Spleen (tissue), 11 donors: Measurements from ENCODE around the gene MYO1D. TPM values are rescaled to one million over a fixed set of nuclear protein-coding genes. Genes with fewer than 3 reads are reported as not detected.

Experiments
- DNase-seq: peaks from one replicate; pipeline ENCODE4 v3.0.0-alpha.2; 2020
- H3K27ac ChIP-seq, 8 donors: fragments of 200-600 bp; sonication (generic) in 7 of 8; 1 replicate in 4 of 8; 2 replicates in 4 of 8; pipeline versions ENCODE4 v1.5.0 to v1.8.0; 2016 to 2021; ENCODE audit warnings: inconsistent platforms in 4 of 8, mild to moderate bottlenecking in 4 of 8, moderate library complexity in 1 of 8
- H3K27me3 ChIP-seq, 7 donors: fragments of 200-600 bp; sonication (generic) in 6 of 7; replicated peaks in 1 of 7; 1 replicate in 4 of 7; 2 replicates in 3 of 7; pipeline versions ENCODE4 v1.5.0 to v1.8.0; 2016 to 2021; ENCODE audit warnings: inconsistent platforms in 3 of 7, mild to moderate bottlenecking in 1 of 7
- H3K36me3 ChIP-seq, 6 donors: fragments of 200-600 bp; sonication (generic) in 5 of 6; 1 replicate in 4 of 6; 2 replicates in 2 of 6; pipeline versions ENCODE4 v1.5.0 to v1.8.0; 2016 to 2021; ENCODE audit warnings: inconsistent platforms in 2 of 6
- H3K4me1 ChIP-seq, 6 donors: fragments of 200-600 bp; sonication (generic) in 5 of 6; 1 replicate in 3 of 6; 2 replicates in 3 of 6; pipeline versions ENCODE4 v1.5.0 to v1.8.0; 2016 to 2021; ENCODE audit warnings: inconsistent platforms in 3 of 6
- H3K4me3 ChIP-seq, 8 donors: fragments of 200-600 bp; sonication (generic) in 7 of 8; 1 replicate in 4 of 8; 2 replicates in 4 of 8; pipeline versions ENCODE4 v1.5.0 to v1.8.0; 2016 to 2021; ENCODE audit warnings: inconsistent platforms in 4 of 8, mild to moderate bottlenecking in 4 of 8, moderate library complexity in 2 of 8
- H3K9me3 ChIP-seq, 8 donors: fragments of 200-600 bp; sonication (generic) in 7 of 8; 1 replicate in 4 of 8; 2 replicates in 4 of 8; pipeline versions ENCODE4 v1.5.0 to v1.8.0; 2016 to 2021; ENCODE audit warnings: inconsistent platforms in 4 of 8
- POLR2A ChIP-seq, 3 donors: fragments of 450-650 bp; IDR thresholded peaks; one replicate each; pipeline ENCODE4 v1.5.1; 2017; ENCODE audit warnings: antibody characterized with exemption in 3 of 3, mild to moderate bottlenecking in 1 of 3
- POLR2AphosphoS5 ChIP-seq, 3 donors: sonication (generic); formaldehyde crosslinking; IDR thresholded peaks; one replicate each; pipeline ENCODE4 v1.5.1; 2017; ENCODE audit warnings: antibody characterized with exemption in 3 of 3
- whole genome bisulfite sequencing, 5 donors: extraction: QIAGEN DNeasy Blood & Tissue Kit in 3 of 5; methylation state at CpG; one replicate each; pipeline versions ENCODE4 v1.1.5 to v1.1.7; 2013 to 2018; 5-methylcytosine and 5-hydroxymethylcytosine counted together
- intact Hi-C: fragments of 100-400 bp; cut with DNase I; formaldehyde crosslinking; loops from one replicate; pipeline ENCODE4 v1.15.0; 2023; ENCODE audit warnings: low total_unique reads
- polyA plus RNA-seq, 3 donors: library from polyadenylated mRNA; stranded (reverse); fragments of 200-250 nt; gene quantifications; one replicate each; pipeline ENCODE4 v1.2.1, GENCODE V29; 2013
- total RNA-seq, 7 donors: library from RNA; depleted of rRNA in 3 of 7; stranded (reverse); fragments of >200 nt in 3 of 7; fragmentation: NEBNext Ultra II Directional in 4 of 7; extraction: Animal tissue kit (Norgen Biotek cat#: 25700) in 4 of 7; gene quantifications; one replicate each; pipeline versions ENCODE4 v1.1.0 to v1.2.1, GENCODE V29; 2016 to 2021
- TF ChIP-seq, protein P1 (sequence below), 11 experiments: fragments of 200-600 bp in 7 of 11; fragments of 450-650 bp in 4 of 11; sonication (generic) in 4 of 11; IDR thresholded peaks in 8 of 11; conservative IDR thresholded peaks in 3 of 11; 1 replicate in 7 of 11; 2 replicates in 4 of 11; pipeline versions ENCODE4 v1.4.0 to v1.8.0; 2016 to 2021; ENCODE audit warnings: antibody characterized with exemption in 11 of 11, inconsistent platforms in 4 of 11, mild to moderate bottlenecking in 1 of 11
- donor health status: healthy with polysubstance abuse.
- donor health status: DM: no; HTN: no; CAD: no; lungs with moderate emphysema.
- donor health status: DM: no; HTN: no; CAD: no.
- donor health status: Bipolar disorder and iron deficiency.
- donor health status: healthy.
- donor health status: DM: no; HTN: no; CAD: no.
- donor health status: DM: yes; HTN: yes; CAD: no.

Gene MYO1D
- total and polyA plus RNA-seq, 10 donors = 2.3 to 36.4 (median 23.4) TPM

GRCh38 chr17:32692179-32692578, 184.7 kb downstream of the MYO1D start:
- Histone ChIP-seq H3K9me3 (no peaks in the 10 kb centered on the region), H3K36me3 (no peaks in the 10 kb centered on the region), H3K27ac (no peak overlapping the region), H3K27me3 (no peaks in the 10 kb centered on the region), H3K4me1 (peaks cover 0 to 6% (median 0%) of the 10 kb centered on the region in 6 donors), H3K4me3 (no peak overlapping the region)
- intact Hi-C loops = no loop called here
- no peak for DNase-seq
- WGBS, 5 donors = 69 to 82% (median 75%) methylated on average over 2 of the region's 2 CpGs
- TF ChIP-seq POLR2A (IDR thresholded peaks at IDR 0.05) = no peak

DNA sequence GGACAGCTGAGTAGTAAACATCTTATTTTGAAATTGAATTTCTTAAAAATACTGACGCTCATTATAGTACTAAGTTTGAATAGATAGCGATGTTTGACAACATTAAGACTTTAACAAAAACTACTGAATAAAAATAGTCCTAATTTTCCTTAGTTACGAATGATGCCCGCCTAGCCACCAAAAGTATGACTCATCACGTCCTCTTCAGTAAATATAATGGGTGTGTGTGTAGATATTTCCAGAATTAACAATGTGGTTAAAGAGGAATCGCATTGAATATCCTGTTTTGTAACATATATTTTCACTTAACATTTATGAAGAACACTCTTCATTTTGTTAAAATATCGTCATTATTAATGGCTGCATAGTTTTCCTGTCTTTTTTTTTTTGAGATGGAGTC, 187.6 kb downstream of the MYO1D start:
- TF ChIP-seq POLR2AphosphoS5 (IDR thresholded peaks at IDR 0.05) = no peak
- no peak for TF ChIP-seq POLR2A (IDR thresholded peaks at IDR 0.05)
- TF ChIP-seq, protein P1, sequence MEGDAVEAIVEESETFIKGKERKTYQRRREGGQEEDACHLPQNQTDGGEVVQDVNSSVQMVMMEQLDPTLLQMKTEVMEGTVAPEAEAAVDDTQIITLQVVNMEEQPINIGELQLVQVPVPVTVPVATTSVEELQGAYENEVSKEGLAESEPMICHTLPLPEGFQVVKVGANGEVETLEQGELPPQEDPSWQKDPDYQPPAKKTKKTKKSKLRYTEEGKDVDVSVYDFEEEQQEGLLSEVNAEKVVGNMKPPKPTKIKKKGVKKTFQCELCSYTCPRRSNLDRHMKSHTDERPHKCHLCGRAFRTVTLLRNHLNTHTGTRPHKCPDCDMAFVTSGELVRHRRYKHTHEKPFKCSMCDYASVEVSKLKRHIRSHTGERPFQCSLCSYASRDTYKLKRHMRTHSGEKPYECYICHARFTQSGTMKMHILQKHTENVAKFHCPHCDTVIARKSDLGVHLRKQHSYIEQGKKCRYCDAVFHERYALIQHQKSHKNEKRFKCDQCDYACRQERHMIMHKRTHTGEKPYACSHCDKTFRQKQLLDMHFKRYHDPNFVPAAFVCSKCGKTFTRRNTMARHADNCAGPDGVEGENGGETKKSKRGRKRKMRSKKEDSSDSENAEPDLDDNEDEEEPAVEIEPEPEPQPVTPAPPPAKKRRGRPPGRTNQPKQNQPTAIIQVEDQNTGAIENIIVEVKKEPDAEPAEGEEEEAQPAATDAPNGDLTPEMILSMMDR (IDR thresholded peaks at IDR 0.05 in 8 of 11, conservative IDR thresholded peaks at IDR 0.05 in 3 of 11) = no peak
- 82 to 88% (median 85%) methylated on average over 7 of the region's 7 CpGs for WGBS, 5 donors
- Histone ChIP-seq H3K4me1 (peaks cover 0 to 6% (median 0%) of the 10 kb centered on the region in 6 donors), H3K9me3 (no peaks in the 10 kb centered on the region), H3K4me3 (no peak overlapping the region), H3K36me3 (no peaks in the 10 kb centered on the region), H3K27ac (no peak overlapping the region), H3K27me3 (no peaks in the 10 kb centered on the region)
- DNase-seq = no peak
- intact Hi-C loops = no loop called here

DNA sequence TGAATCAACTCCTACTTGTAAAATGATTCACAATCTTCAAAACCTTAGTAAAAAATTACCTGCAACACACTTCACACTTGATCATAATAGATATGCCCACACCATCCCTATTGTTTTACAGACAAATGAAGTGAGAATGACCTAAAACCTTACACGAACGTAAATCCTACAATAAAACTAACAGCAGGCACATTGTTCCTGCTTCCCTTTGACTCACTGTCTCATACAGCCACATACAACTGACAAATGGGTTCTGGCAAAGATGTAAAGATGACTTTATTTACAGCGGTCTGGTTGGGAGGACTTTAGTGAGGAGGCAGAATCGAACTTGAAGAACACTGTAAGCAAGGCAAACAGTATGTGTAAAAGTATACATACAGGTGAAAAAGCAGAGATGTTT, 188.7 kb downstream of the MYO1D start:
- DNase-seq = no peak
- TF ChIP-seq POLR2A (IDR thresholded peaks at IDR 0.05) = no peak
- Histone ChIP-seq H3K4me1 (peaks cover 0 to 6% (median 0%) of the 10 kb centered on the region in 6 donors), H3K27me3 (no peaks in the 10 kb centered on the region), H3K36me3 (no peaks in the 10 kb centered on the region), H3K4me3 (no peak overlapping the region), H3K9me3 (no peaks in the 10 kb centered on the region), H3K27ac (no peak overlapping the region)
- WGBS, 5 donors = 85 to 90% (median 88%) methylated on average over 4 of the region's 4 CpGs
- intact Hi-C loops = no loop called here

DNA sequence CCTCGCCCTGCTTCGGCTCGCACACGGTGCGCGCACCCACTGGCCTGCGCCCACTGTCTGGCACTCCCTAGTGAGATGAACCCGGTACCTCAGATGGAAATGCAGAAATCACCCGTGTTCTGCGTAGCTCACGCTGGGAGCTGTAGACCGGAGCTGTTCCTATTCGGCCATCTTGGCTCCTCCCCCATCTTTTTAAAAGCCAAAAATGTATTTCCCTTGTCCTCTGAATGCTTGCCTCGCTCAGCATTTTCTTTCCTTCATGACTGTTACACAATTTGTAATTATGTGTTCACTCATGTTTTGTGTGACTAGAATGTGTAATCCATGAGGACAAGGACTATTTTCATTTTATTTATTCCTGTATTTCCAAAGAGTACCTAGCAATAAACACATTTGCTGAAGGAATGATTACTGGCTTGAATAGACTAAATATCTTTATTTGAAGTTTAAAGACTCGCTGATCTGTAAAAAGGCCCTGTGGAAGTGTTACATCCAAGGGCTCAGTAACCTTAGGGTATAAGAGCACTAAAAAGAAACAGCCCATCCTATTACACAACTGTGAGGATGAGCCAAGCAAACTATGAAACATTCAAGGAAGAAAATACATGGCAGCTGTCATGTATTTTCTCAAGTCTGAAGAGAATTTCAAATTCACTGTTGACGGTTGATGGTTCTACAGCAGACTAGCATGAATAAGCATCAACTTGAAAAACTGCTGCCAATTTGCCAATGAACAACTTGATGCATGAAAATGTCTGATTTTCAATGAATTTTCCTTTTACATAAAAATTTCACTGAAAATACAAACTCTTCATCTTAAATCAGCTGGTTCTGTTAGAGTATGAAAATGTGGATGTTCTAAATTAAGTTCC, 192.6 kb downstream of the MYO1D start:
- no peaks in the 10 kb centered on the region for H3K9me3 ChIP-seq
- DNase-seq = no peak
- H3K4me1 ChIP-seq = no peaks in the 10 kb centered on the region
- no peak overlapping the region for H3K4me3 ChIP-seq
- no peaks in the 10 kb centered on the region for H3K36me3 ChIP-seq
- WGBS, 5 donors = 91 to 96% (median 95%) methylated on average over 9 to 16 of the region's 16 CpGs
- intact Hi-C loops = no loop called here
- TF ChIP-seq POLR2A (IDR thresholded peaks at IDR 0.05) (no peak), POLR2AphosphoS5 (IDR thresholded peaks at IDR 0.05) (no peak)
- TF ChIP-seq, protein P1 (IDR thresholded peaks at IDR 0.05 in 8 of 11, conservative IDR thresholded peaks at IDR 0.05 in 3 of 11) = no peak
- H3K27me3 ChIP-seq = no peaks in the 10 kb centered on the region
- no peak overlapping the region for H3K27ac ChIP-seq

GRCh38 chr17:32673964-32674363, 203.0 kb downstream of the MYO1D start:
- no peaks in the 10 kb centered on the region for H3K27me3 ChIP-seq
- WGBS, 5 donors = 80 to 90% (median 86%) methylated on average over 3 of the region's 3 CpGs
- H3K9me3 ChIP-seq = peaks cover 0 to 12% (median 9%) of the 10 kb centered on the region in 8 donors
- TF ChIP-seq POLR2A (IDR thresholded peaks at IDR 0.05) (no peak), POLR2AphosphoS5 (IDR thresholded peaks at IDR 0.05) (no peak)
- TF ChIP-seq, protein P1 (IDR thresholded peaks at IDR 0.05 in 8 of 11, conservative IDR thresholded peaks at IDR 0.05 in 3 of 11) = no peak
- H3K4me3 ChIP-seq = no peak overlapping the region
- H3K4me1 ChIP-seq = peaks cover 0 to 12% (median 2%) of the 10 kb centered on the region in 6 donors
- intact Hi-C loops = no loop called here
- H3K27ac ChIP-seq = no peak overlapping the region
- no peak for DNase-seq
- peaks cover 0 to 6% (median 0%) of the 10 kb centered on the region in 6 donors for H3K36me3 ChIP-seq
